Stimulated activated naive CD8-positive, alpha-beta T cell treated with anti-CD3 and anti-CD28 coated beads, Interleukin-15, amount 100 ng/mL, for 72 hours (primary cell): ENCODE measurements around the gene ITGAL.
A peak's percentile ranks its signal among the peaks of the same experiment; 100 is the strongest.

ENCODE experiments used
- ATAC-seq: fragments of 150-1000 bp; cut with Tn5 transposase; 2 replicates; pipeline ENCODE4 v1.10.0; 2021; ENCODE audit warnings: mild to moderate bottlenecking, moderate library complexity
- DNase-seq, 2 donors: peaks; one replicate each; pipeline ENCODE4 v3.0.0; 2021 to 2022
- H3K27ac Mint-ChIP-seq, 2 donors: one replicate each; pipeline ENCODE4 v1.8.0; 2022; ENCODE audit warnings: mild to moderate bottlenecking in 2 of 2, mixed read lengths in 2 of 2, moderate library complexity in 2 of 2
- H3K27me3 Mint-ChIP-seq: one replicate; pipeline ENCODE4 v1.8.0; 2022; ENCODE audit warnings: mixed read lengths
- H3K4me1 Mint-ChIP-seq: one replicate; pipeline ENCODE4 v1.8.0; 2022; ENCODE audit warnings: mild to moderate bottlenecking, mixed read lengths
- H3K4me3 Mint-ChIP-seq, 2 donors: one replicate each; pipeline ENCODE4 v1.8.0; 2022; ENCODE audit warnings: mild to moderate bottlenecking in 2 of 2, mixed read lengths in 2 of 2, moderate library complexity in 1 of 2
- H3K9me3 Mint-ChIP-seq, 2 donors: one replicate each; pipeline ENCODE4 v1.8.0; 2022; ENCODE audit warnings: mixed read lengths in 2 of 2

The ITGAL gene

GRCh38 chr16:30556125-30556473 lies 83.6 kb downstream of the ITGAL start:
- peaks cover 82% of the 10 kb centered on the region for H3K4me1 Mint-ChIP-seq

GRCh38 chr16:30557707-30557956 lies 85.1 kb downstream of the ITGAL start:
- DNase-seq = no peak
- Mint-ChIP-seq H3K4me3 (peak overlapping the region; percentile 88 to 92), H3K4me1 (peaks cover 78% of the 10 kb centered on the region), H3K27ac (peak overlapping the region; percentile 90 to 98), H3K27me3 (no peaks in the 10 kb centered on the region), H3K9me3 (no peaks in the 10 kb centered on the region)
- no peak for ATAC-seq

More at GRCh38 chr16:30556125-30556473, 83.6 kb downstream of the ITGAL start:
- Mint-ChIP-seq H3K4me3 (peak overlapping the region; percentile 64 to 92), H3K27ac (peak overlapping the region; percentile 67 to 89), H3K9me3 (no peaks in the 10 kb centered on the region), H3K27me3 (no peaks in the 10 kb centered on the region)
- DNase-seq = no peak
- no peak for ATAC-seq

GRCh38 chr16:30557957-30558788 lies 85.6 kb downstream of the ITGAL start, which contains the start of gene ZNF764:
Gene ZNF764 (minus strand): TSS chr16:30558374. CDS start chr16:30558182, 192 bp downstream.
- ATAC-seq (peak; percentile 96), DNase-seq (peak; percentile 95 to 98)
- Mint-ChIP-seq H3K4me1 (peaks cover 77% of the 10 kb centered on the region), H3K4me3 (peak within 1 kb of the TSS; percentile 88 to 92), H3K9me3 (no peaks in the 10 kb centered on the region), H3K27me3 (no peaks in the 10 kb centered on the region), H3K27ac (peak within 1 kb of the TSS; percentile 90 to 98)

GRCh38 chr16:30558789-30559377 lies 86.3 kb downstream of the ITGAL start:
- no peaks in the 10 kb centered on the region for H3K27me3 Mint-ChIP-seq
- ATAC-seq (no peak), DNase-seq (no peak)
- peaks cover 70% of the 10 kb centered on the region for H3K4me1 Mint-ChIP-seq
- H3K4me3 Mint-ChIP-seq = peak overlapping the region; percentile 88 to 92
- H3K27ac Mint-ChIP-seq = peak overlapping the region; percentile 90 to 98
- H3K9me3 Mint-ChIP-seq = no peaks in the 10 kb centered on the region

GRCh38 chr16:30559690-30560089 lies 87.1 kb downstream of the ITGAL start:
- Mint-ChIP-seq H3K27me3 (no peaks in the 10 kb centered on the region), H3K27ac (peak overlapping the region in 1 of 2 donors; percentile 21), H3K4me3 (no peak overlapping the region), H3K9me3 (no peaks in the 10 kb centered on the region), H3K4me1 (peaks cover 62% of the 10 kb centered on the region)
- DNase-seq (no peak), ATAC-seq (no peak)

- DNase-seq = no peak
These were observed 88.7 kb downstream of the ITGAL start for GRCh38 chr16:30561089-30561816.

GRCh38 chr16:30562021-30562420 lies 89.5 kb downstream of the ITGAL start:
- H3K27ac Mint-ChIP-seq = peak overlapping the region; percentile 46 to 95
- ATAC-seq (no peak), DNase-seq (no peak)
- H3K9me3 Mint-ChIP-seq = no peaks in the 10 kb centered on the region
- peak overlapping the region; percentile 79 to 91 for H3K4me3 Mint-ChIP-seq
- peaks cover 46% of the 10 kb centered on the region for H3K4me1 Mint-ChIP-seq
- no peaks in the 10 kb centered on the region for H3K27me3 Mint-ChIP-seq

More at GRCh38 chr16:30561089-30561816, 88.7 kb downstream of the ITGAL start:
- Mint-ChIP-seq H3K4me3 (peak overlapping the region; percentile 79 to 91), H3K9me3 (no peaks in the 10 kb centered on the region), H3K27ac (peak overlapping the region; percentile 91 to 95), H3K27me3 (no peaks in the 10 kb centered on the region), H3K4me1 (peaks cover 46% of the 10 kb centered on the region)
- ATAC-seq = no peak

- Mint-ChIP-seq H3K27me3 (no peaks in the 10 kb centered on the region), H3K9me3 (no peaks in the 10 kb centered on the region), H3K27ac (no peak overlapping the region), H3K4me1 (peaks cover 50% of the 10 kb centered on the region), H3K4me3 (no peak overlapping the region)
- DNase-seq (no peak), ATAC-seq (no peak)
These were observed 93.0 kb downstream of the ITGAL start for GRCh38 chr16:30565526-30565925.

- Mint-ChIP-seq H3K27ac (no peak overlapping the region), H3K4me3 (no peak overlapping the region), H3K4me1 (peaks cover 50% of the 10 kb centered on the region), H3K9me3 (no peaks in the 10 kb centered on the region), H3K27me3 (no peaks in the 10 kb centered on the region)
- ATAC-seq (no peak), DNase-seq (no peak)
These were observed 93.4 kb downstream of the ITGAL start for GRCh38 chr16:30565984-30566383.

GRCh38 chr16:30566531-30566930 lies 94.0 kb downstream of the ITGAL start:
- Mint-ChIP-seq H3K4me3 (no peak overlapping the region), H3K27ac (no peak overlapping the region), H3K9me3 (no peaks in the 10 kb centered on the region), H3K27me3 (no peaks in the 10 kb centered on the region), H3K4me1 (peaks cover 47% of the 10 kb centered on the region)
- no peak for ATAC-seq
- DNase-seq = no peak

GRCh38 chr16:30567160-30567990 lies 94.8 kb downstream of the ITGAL start:
- peak; percentile 51 for ATAC-seq
- Mint-ChIP-seq H3K4me3 (peak overlapping the region; percentile 40 to 74), H3K4me1 (peaks cover 44% of the 10 kb centered on the region), H3K27me3 (no peaks in the 10 kb centered on the region), H3K9me3 (no peaks in the 10 kb centered on the region), H3K27ac (peak overlapping the region; percentile 63 to 96)
- DNase-seq = peak; percentile 41 to 74

- H3K4me3 Mint-ChIP-seq = peak overlapping the region; percentile 64 to 74
- peak; percentile 30 to 54 for DNase-seq
These were observed 95.6 kb downstream of the ITGAL start for GRCh38 chr16:30567991-30568638.

GRCh38 chr16:30569281-30569680 lies 96.7 kb downstream of the ITGAL start:
- H3K4me1 Mint-ChIP-seq = peaks cover 48% of the 10 kb centered on the region
- no peak overlapping the region for H3K27ac Mint-ChIP-seq
- ATAC-seq (no peak), DNase-seq (no peak)
- H3K4me3 Mint-ChIP-seq = peak overlapping the region; percentile 28 to 49
- no peaks in the 10 kb centered on the region for H3K27me3 Mint-ChIP-seq
- no peaks in the 10 kb centered on the region for H3K9me3 Mint-ChIP-seq

More at GRCh38 chr16:30567991-30568638, 95.6 kb downstream of the ITGAL start:
- peak overlapping the region; percentile 96 to 97 for H3K27ac Mint-ChIP-seq
- no peaks in the 10 kb centered on the region for H3K27me3 Mint-ChIP-seq
- ATAC-seq = peak; percentile 63
- H3K4me1 Mint-ChIP-seq = peaks cover 43% of the 10 kb centered on the region
- no peaks in the 10 kb centered on the region for H3K9me3 Mint-ChIP-seq

- peak overlapping the region in 1 of 2 donors; percentile 19 for H3K27ac Mint-ChIP-seq
- ATAC-seq = no peak
- H3K27me3 Mint-ChIP-seq = no peaks in the 10 kb centered on the region
- peaks cover 54% of the 10 kb centered on the region for H3K4me1 Mint-ChIP-seq
- H3K4me3 Mint-ChIP-seq = peak overlapping the region in 1 of 2 donors; percentile 87
- H3K9me3 Mint-ChIP-seq = no peaks in the 10 kb centered on the region
- no peak for DNase-seq
These were observed 97.4 kb downstream of the ITGAL start for GRCh38 chr16:30569746-30570635.
